Vagina (tissue), 2 donors: ENCODE data around the gene FAF2. TPM values are rescaled to one million over a fixed set of nuclear protein-coding genes. Genes with fewer than 3 reads are reported as not detected.

ENCODE experiments used
- DNase-seq, 2 donors: peaks; one replicate each; pipeline ENCODE4 v3.0.0-alpha.2; 2017; ENCODE audit errors: extremely low spot score in 2 of 2
- H3K27ac ChIP-seq: fragments of 200-600 bp; sonication (generic); one replicate; pipeline ENCODE4 v1.5.1; 2019
- H3K27me3 ChIP-seq: fragments of 200-600 bp; sonication (generic); one replicate; pipeline ENCODE4 v1.5.1; 2019
- H3K36me3 ChIP-seq, 2 donors: fragments of 200-600 bp; sonication (generic); one replicate each; pipeline ENCODE4 v1.5.1; 2017 to 2019
- H3K4me1 ChIP-seq: fragments of 200-600 bp; sonication (generic); one replicate; pipeline ENCODE4 v1.5.1; 2019
- H3K4me3 ChIP-seq, 2 donors: fragments of 200-600 bp; sonication (generic); 1 replicate in 1 of 2; 2 replicates in 1 of 2; pipeline ENCODE4 v1.5.1; 2016 to 2019
- H3K9me3 ChIP-seq: fragments of 200-600 bp; sonication (generic); one replicate; pipeline ENCODE4 v1.5.1; 2019
- CTCF ChIP-seq, 3 experiments: fragments of 450-650 bp in 2 of 3; fragments of 200-600 bp in 1 of 3; sonication (generic) in 1 of 3; IDR thresholded peaks; one replicate each; pipeline ENCODE4 v1.5.1; 2017 to 2019; ENCODE audit warnings: antibody characterized with exemption in 3 of 3, mild to moderate bottlenecking in 2 of 3, moderate library complexity in 2 of 3
- POLR2A ChIP-seq, 2 donors: fragments of 450-650 bp; IDR thresholded peaks; one replicate each; pipeline ENCODE4 v1.6.1; 2017; ENCODE audit warnings: antibody characterized with exemption in 2 of 2, mild to moderate bottlenecking in 2 of 2, moderate library complexity in 2 of 2
- POLR2AphosphoS5 ChIP-seq, 2 donors: sonication (generic); formaldehyde crosslinking; IDR thresholded peaks; one replicate each; pipeline ENCODE4 v1.9.0; 2017; ENCODE audit warnings: antibody characterized with exemption in 2 of 2, mild to moderate bottlenecking in 2 of 2, low read depth in 1 of 2; ENCODE audit not compliant: insufficient read depth in 1 of 2
- intact Hi-C: fragments of 100-400 bp; cut with DNase I; formaldehyde crosslinking; loops from one replicate; pipeline ENCODE4 v1.15.1; 2023
- total RNA-seq: library from RNA; depleted of rRNA; stranded (reverse); fragments of >200 nt; gene quantifications from one replicate; pipeline ENCODE4 v1.2.3, GENCODE V29; 2016

The FAF2 gene
- total RNA-seq, 1 donor from 2014 or later: 25.3 TPM

GRCh38 chr5:176450077-176450476 is 1.9 kb downstream of the FAF2 start:
- TF ChIP-seq POLR2AphosphoS5 (IDR thresholded peaks at IDR 0.05; ENCODE audit: insufficient read depth in 1 of 2, low read depth in 1 of 2) (no peak), POLR2A (IDR thresholded peaks at IDR 0.05) (no peak), CTCF (IDR thresholded peaks at IDR 0.05) (no peak)
- intact Hi-C loops: no loop called here
- no peak overlapping the region for H3K4me3 ChIP-seq
- H3K27me3 ChIP-seq: no peaks in the 10 kb centered on the region
- H3K27ac ChIP-seq: no peak overlapping the region
- no peaks in the 10 kb centered on the region for H3K9me3 ChIP-seq
- peaks cover 52% of the 10 kb centered on the region for H3K4me1 ChIP-seq
- peaks cover 0 to 6% of the 10 kb centered on the region in 2 donors for H3K36me3 ChIP-seq
- no peak for DNase-seq

- Histone ChIP-seq H3K27me3 (no peaks in the 10 kb centered on the region), H3K4me1 (peaks cover 33% of the 10 kb centered on the region), H3K4me3 (no peak overlapping the region), H3K9me3 (no peaks in the 10 kb centered on the region), H3K27ac (no peak overlapping the region), H3K36me3 (peaks cover 0 to 6% of the 10 kb centered on the region in 2 donors)
- intact Hi-C loops: no loop called here
- TF ChIP-seq POLR2AphosphoS5 (IDR thresholded peaks at IDR 0.05; ENCODE audit: insufficient read depth in 1 of 2, low read depth in 1 of 2) (no peak), POLR2A (IDR thresholded peaks at IDR 0.05) (no peak), CTCF (IDR thresholded peaks at IDR 0.05) (no peak)
- DNase-seq: no peak
These were observed 6.7 kb downstream of the FAF2 start for GRCh38 chr5:176454724-176455394.

- H3K9me3 ChIP-seq: no peaks in the 10 kb centered on the region
- H3K36me3 ChIP-seq: no peaks in the 10 kb centered on the region
- intact Hi-C loops: no loop called here
- no peak overlapping the region for H3K4me3 ChIP-seq
- H3K27ac ChIP-seq: no peak overlapping the region
- peaks cover 9% of the 10 kb centered on the region for H3K4me1 ChIP-seq
- H3K27me3 ChIP-seq: no peaks in the 10 kb centered on the region
- no peak for DNase-seq
- no peak for TF ChIP-seq POLR2AphosphoS5 (IDR thresholded peaks at IDR 0.05; ENCODE audit: insufficient read depth in 1 of 2, low read depth in 1 of 2)
- no peak for TF ChIP-seq POLR2A (IDR thresholded peaks at IDR 0.05)
- no peak for TF ChIP-seq CTCF (IDR thresholded peaks at IDR 0.05)
These were observed 10.8 kb downstream of the FAF2 start for GRCh38 chr5:176458904-176459561.

- no peak for TF ChIP-seq POLR2A (IDR thresholded peaks at IDR 0.05)
- TF ChIP-seq CTCF (IDR thresholded peaks at IDR 0.05): no peak
- TF ChIP-seq POLR2AphosphoS5 (IDR thresholded peaks at IDR 0.05; ENCODE audit: insufficient read depth in 1 of 2, low read depth in 1 of 2): no peak
- H3K4me1 ChIP-seq: peaks cover 9% of the 10 kb centered on the region
These were observed 13.2 kb downstream of the FAF2 start for GRCh38 chr5:176461349-176461748.

More at GRCh38 chr5:176461349-176461748, 13.2 kb downstream of the FAF2 start:
- intact Hi-C loops: no loop called here
- no peaks in the 10 kb centered on the region for H3K9me3 ChIP-seq
- no peak overlapping the region for H3K4me3 ChIP-seq
- no peaks in the 10 kb centered on the region for H3K36me3 ChIP-seq
- no peak for DNase-seq
- no peak overlapping the region for H3K27ac ChIP-seq
- H3K27me3 ChIP-seq: no peaks in the 10 kb centered on the region
